GM19035 (cell line): ENCODE measurements around the gene RASAL2.
"Not testable (repeated sequence)": the region's sequence is repeated elsewhere in the genome, so short reads cannot be mapped to it uniquely, and the experiment has no call there.

Experiments
- ATAC-seq: cut with Tn5 transposase; IDR thresholded peaks from one replicate; pipeline ENCODE4 v1.9.1; 2021; ENCODE audit not compliant: unreplicated experiment

Gene RASAL2

DNA sequence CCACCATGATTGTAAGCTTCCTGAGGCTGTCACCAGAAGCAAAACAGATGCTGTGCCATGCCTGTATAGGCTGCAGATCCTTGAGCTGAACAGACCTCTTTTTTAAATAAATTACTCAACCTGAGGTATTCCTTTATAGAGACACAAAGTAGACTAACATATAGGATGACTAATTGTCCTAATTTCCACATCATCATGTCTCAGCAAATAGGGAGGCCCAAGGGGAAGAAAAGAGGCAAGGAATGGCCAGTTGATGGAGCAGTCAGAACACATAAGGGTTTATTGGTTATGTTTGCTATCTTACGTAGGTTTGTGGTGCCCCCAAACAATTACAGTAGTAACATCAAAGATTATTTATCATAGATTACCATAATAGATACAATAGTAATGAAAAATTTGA, 126.2 kb downstream of the RASAL2 start:
- no peak for ATAC-seq

GRCh38 chr1:178223289-178223688, 129.4 kb downstream of the RASAL2 start:
- no peak for ATAC-seq

GRCh38 chr1:178224358-178224757, 130.5 kb downstream of the RASAL2 start:
- no peak for ATAC-seq

DNA sequence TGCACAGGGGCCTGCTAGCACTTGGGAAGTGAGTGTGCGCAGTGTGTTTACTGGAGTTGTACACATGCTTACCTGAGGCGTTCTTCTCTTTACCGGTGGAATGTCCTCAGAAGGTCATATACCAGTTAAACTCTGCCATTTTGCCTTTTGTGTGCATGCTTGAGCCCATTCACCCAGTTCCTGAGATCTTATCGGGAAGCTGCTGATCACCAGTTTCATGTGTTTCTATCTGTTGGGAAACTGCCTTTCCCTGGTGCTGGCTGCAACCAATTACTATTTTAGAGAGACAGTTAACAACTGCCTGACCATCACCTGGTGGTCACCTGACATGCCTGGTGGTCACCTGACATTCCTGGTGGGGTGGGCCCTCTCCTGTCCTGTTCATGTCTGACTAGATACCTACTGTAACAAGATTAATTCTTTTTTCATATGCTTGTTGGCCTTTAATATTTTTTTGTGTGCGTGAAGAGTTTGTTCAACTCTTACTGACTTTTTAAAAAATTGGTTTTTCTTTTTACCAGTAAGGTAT, 137.0 kb downstream of the RASAL2 start:
- ATAC-seq, result no peak

GRCh38 chr1:178232108-178232507, 138.2 kb downstream of the RASAL2 start:
- ATAC-seq, result no peak

DNA sequence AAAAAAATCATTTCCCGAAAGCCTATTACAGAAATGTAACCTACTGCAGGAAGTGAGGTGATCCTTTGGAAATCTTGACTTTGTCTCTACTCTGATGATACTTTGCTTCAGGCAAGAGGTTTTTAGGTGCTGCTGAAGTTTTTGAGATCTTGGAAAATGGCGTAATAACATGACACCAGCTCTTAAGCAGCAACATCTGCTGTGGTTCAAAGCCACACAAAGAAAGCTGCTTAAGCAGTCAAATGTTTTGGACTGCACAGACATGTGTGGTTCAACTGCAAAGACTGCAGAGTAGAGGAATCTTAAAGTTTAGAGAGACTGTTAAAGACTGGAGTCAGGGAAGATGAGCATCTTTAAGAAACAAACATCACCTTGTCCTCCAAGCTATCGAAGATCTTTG, 139.0 kb downstream of the RASAL2 start:
- ATAC-seq, result no peak

- ATAC-seq, result no peak
Measured at GRCh38 chr1:178237121-178237520, 143.2 kb downstream of the RASAL2 start.

- ATAC-seq, result no peak
Measured at GRCh38 chr1:178238722-178239510, 145.0 kb downstream of the RASAL2 start.

DNA sequence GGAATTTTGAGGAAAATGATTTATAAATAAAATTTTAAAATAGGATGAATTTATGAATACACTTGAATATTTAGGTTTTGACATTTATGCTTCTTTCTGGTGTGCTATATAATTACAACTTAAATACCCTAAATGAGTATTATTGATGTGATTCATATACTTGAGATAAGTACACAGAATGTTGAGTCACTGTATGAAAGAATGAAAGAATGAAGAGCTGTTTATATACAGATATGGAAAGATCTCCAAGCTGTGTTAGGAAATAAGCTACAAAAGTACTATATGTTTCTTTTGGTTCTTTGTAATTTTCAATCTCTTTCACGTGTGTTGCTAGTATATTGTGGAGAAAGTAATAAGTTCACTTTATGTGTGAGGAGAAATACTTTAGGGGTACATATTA, 147.2 kb downstream of the RASAL2 start:
- no peak for ATAC-seq

DNA sequence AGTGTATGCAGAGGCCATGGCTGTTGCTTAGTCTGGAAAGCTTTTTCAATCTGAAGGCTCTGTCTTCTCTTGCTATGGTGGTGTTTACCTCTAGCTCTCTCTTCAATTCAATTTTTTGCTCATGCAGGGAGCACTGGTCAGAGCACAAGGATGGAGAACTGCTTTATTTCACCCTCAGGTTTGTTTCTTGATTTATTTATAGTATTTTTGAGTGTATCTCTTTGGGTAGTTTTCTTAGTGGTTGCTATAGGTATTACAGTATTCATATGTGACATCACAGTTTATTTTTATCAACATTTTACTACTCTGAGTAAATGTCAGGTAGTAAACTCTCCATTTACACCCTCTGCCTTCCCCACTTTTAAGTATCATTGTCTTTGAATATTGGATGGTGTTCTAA, 147.9 kb downstream of the RASAL2 start:
- ATAC-seq, result no peak

DNA sequence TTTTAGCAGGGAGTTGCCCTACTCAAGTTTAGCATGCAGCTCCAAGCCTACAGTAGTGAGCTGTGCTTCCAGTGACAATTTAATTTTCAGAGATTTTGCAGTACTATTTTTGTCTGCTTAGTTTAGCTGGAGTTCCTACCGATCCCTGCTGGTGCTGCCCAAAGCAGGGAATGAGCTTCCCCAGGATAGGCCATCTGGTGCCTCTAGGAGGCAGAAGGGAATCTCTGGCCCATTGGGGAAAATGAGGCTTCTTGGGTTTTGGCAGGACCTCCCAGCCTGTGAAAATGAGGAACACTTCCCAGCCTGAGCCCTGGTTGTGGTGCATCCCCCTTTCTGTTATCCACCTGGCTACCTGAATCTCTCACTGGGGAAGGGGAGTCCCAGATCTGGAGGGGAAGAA, 149.2 kb downstream of the RASAL2 start:
- no peak for ATAC-seq

GRCh38 chr1:178243890-178244289, 150.0 kb downstream of the RASAL2 start:
- no peak for ATAC-seq

DNA sequence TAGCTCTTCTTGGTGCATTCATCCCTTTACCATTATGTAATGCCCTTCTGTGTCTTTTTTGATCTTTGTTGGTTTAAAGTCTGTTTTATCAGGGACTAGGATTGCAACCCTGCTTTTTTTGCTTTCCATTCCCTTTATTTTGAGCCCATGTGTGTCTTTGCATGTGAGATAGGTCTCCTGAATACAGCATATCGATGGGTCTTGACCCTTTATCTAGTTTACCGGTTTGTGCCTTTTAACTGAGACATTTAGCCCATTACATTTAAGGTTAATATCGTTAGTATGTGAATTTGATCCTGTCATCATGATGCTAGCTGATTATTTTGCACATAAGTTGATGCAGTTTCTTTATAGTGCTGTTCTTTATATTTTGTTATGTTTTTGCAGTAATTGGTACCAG, 154.4 kb downstream of the RASAL2 start:
- not testable (repeated sequence) for ATAC-seq

DNA sequence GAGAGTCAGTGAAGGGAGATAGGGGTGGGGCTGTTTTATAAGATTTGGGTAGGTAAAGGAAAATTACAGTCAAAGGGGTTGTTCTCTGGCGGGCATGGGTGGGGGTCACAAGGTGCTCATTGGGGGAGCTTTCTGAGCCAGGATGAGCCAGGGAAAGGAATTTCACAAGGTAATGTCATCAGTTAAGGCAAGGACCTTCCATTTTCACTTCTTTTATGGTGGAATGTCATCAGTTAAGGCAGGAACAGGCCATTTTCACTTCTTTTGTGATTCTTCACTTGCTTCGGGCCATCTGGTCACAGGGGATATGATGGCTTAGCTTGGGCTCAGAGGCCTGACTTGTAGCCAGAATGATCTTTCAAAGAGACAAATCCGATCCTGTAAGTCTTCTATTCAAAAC, 159.7 kb downstream of the RASAL2 start:
- not testable (repeated sequence) for ATAC-seq

DNA sequence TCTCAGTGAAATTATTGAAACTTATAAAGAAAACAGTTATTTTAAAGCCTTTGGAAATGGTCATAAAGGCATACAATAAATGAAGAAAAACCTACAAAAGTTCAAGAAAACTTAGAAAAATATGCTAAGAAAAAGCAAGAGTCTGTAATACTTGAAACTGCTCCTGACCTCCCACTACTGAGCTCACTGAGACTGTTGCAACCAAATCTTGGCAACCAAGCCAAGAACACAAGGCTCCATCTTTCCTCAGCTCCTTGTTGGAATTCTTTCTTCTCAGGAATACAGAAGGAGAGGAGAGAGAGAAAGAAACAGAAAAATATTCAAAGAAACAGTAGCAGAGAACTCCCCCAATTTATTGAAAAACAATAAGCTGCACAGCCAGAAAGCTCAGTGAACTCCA, 160.5 kb downstream of the RASAL2 start:
- no peak for ATAC-seq

DNA sequence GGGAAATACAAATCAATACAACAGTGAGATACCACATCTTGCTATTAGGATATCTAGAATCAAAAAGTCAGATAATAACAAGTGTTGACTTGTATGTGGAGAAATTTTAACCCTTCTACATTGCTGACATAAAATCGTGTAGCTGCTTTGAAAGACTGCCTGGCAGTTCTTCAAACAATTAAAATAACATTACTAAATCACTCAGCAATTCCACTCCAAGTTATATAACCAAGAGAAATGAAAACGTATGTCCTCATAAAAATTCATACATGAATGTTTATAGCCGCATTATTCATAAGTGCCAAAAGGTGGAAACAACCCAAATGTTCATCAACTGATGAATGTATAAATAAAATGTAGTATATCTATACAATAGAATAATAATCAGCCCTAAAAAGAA, 164.6 kb downstream of the RASAL2 start:
- ATAC-seq, result no peak

DNA sequence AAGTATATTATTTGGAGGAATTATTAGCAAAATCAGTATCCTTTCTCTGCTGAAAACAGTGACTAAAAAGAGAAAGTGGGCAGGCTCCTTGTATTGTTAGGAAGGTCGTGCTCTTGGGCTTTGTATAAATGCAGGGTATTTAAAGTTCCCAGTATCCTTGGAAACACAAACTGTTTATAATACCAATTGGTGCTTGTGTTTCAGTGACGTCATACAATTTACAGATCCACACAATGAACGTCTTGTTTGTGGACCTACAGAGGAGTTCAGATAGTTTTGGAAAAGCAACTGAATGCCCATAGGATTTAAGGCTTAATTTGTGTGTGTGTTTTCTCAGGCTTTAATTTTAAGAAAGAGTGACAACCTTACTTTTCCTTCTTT, 168.2 kb downstream of the RASAL2 start:
- ATAC-seq, result no peak

- ATAC-seq, result no peak
Measured at GRCh38 chr1:178263341-178263740, 169.4 kb downstream of the RASAL2 start.

GRCh38 chr1:178266113-178266512, 172.2 kb downstream of the RASAL2 start:
- no peak for ATAC-seq

DNA sequence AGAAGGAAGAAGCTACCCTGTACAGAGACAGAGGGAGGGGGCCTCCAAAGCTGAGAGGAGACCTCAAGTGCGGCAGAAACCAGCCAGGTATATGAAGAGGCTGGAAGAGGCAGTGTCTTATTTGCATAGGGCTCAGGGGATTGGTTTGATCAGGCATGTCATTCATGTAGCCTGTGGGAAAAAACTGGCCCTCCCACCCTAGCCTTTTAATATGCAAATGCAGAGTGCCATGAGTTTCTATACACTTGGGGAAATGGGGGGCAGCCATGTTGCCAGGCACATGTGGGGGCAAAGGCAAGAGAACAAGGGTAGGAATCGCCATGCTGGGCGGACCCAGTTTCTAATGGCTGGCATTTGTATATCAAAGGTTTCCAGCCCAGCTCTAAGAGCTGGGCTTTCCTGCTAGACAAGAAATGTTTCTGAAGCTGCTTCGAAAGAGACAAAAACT, 172.7 kb downstream of the RASAL2 start:
- ATAC-seq, result no peak

- no peak for ATAC-seq
Measured at GRCh38 chr1:178267646-178268094, 173.8 kb downstream of the RASAL2 start.

GRCh38 chr1:178271471-178271870, 177.6 kb downstream of the RASAL2 start:
- no peak for ATAC-seq
